ENCODE data around the gene AMHR2. TPM values are rescaled to one million over a fixed set of nuclear protein-coding genes. Genes with fewer than 3 reads are reported as not detected.
A peak's percentile ranks its signal among the peaks of the same experiment; 100 is the strongest.

Gene AMHR2
- total RNA-seq, 1 experiment from 2014 or later = not detected

- H2BK5ac ChIP-seq (ENCODE audit: insufficient read length, low read length) = peak overlapping the region; percentile 1
- no peaks in the 10 kb centered on the region for H3K9me3 ChIP-seq (ENCODE audit: control insufficient read depth, low read depth, low read length)
- Mint-ChIP-seq H3K27me3 (ENCODE audit: low read depth) (no peaks in the 10 kb centered on the region), H3K4me1 (peaks cover 19 to 37% of the 10 kb centered on the region in 2 experiments), H3K36me3 (ENCODE audit: insufficient read depth in 1 of 3, low read depth in 3 of 3) (peaks cover 45 to 58% (median 57%) of the 10 kb centered on the region in 3 experiments), H3K27ac (peak overlapping the region; percentile 100), H3K4me3 (peak overlapping the region; percentile 97), H3K9me3 (no peaks in the 10 kb centered on the region; a peak in 1 of 5 replicates)
- H4K20me1 ChIP-seq (ENCODE audit: control insufficient read depth, insufficient read depth, insufficient read length) = no peaks in the 10 kb centered on the region
- H3K79me1 ChIP-seq (ENCODE audit: insufficient read depth, low read depth, low read length, poor library complexity, severe bottlenecking) = peaks cover 3% of the 10 kb centered on the region
- DNase-seq = peak; percentile 89
- no peaks in the 10 kb centered on the region for H3K4me1 ChIP-seq (ENCODE audit: insufficient read depth, low read length)
- TF ChIP-seq CTCF (conservative IDR thresholded peaks at IDR 0.05) = peak; percentile 52; the same call in 2 of the 3 replicates
- no peak overlapping the region for H4K91ac ChIP-seq (ENCODE audit: insufficient read length, low read depth, low read length)
- H2BK20ac ChIP-seq (ENCODE audit: low read depth, low read length, poor library complexity, severe bottlenecking) = no peak overlapping the region
- peak overlapping the region; percentile 7 for H4K5ac ChIP-seq (ENCODE audit: insufficient read length, low read depth, low read length)
- H3K27ac ChIP-seq (ENCODE audit: insufficient read length, low read depth, low read length) = peak overlapping the region; percentile 24
- no peak overlapping the region for H2BK15ac ChIP-seq (ENCODE audit: low read depth, low read length)
- H3K4ac ChIP-seq (ENCODE audit: low read depth, low read length) = no peak overlapping the region; the same call in 1 of the 2 replicates
- peak overlapping the region; percentile 100 for H3K9ac ChIP-seq (ENCODE audit: extremely low read depth, insufficient read length, low read length)
- H3K56ac ChIP-seq (ENCODE audit: insufficient read length, low read depth, low read length) = no peak overlapping the region
- no peak overlapping the region for H4K8ac ChIP-seq (replicated peaks; ENCODE audit: insufficient read length, low read depth, low read length)
- H3K27me3 ChIP-seq (ENCODE audit: insufficient read depth, low read length) = no peaks in the 10 kb centered on the region
- H3T11ph ChIP-seq (ENCODE audit: low read length) = no peak overlapping the region
- no CpG with 5 or more reads among the region's 82 CpGs for WGBS (ENCODE audit: extremely low coverage, insufficient read length, low lambda C conversion rate)
- no peak overlapping the region for H2BK12ac ChIP-seq (ENCODE audit: insufficient read length, low read depth, low read length)
- no peak overlapping the region for H3K23ac ChIP-seq (ENCODE audit: insufficient read length, low read depth, low read length)
- H2AFZ ChIP-seq (ENCODE audit: low read length) = no peak overlapping the region
- peaks cover 23% of the 10 kb centered on the region for H3K79me2 ChIP-seq (ENCODE audit: insufficient read depth, low read length)
- H2BK120ac ChIP-seq (ENCODE audit: low read depth, low read length, poor library complexity, severe bottlenecking) = peak overlapping the region; percentile 84
- peak overlapping the region; percentile 98 for H3K18ac ChIP-seq (ENCODE audit: insufficient read length, low read depth, low read length)
- peak overlapping the region; percentile 95 for H3K14ac ChIP-seq (ENCODE audit: insufficient read depth, low read length)
- H3K23me2 ChIP-seq (ENCODE audit: insufficient read length, low read depth, low read length, poor library complexity, severe bottlenecking) = no peaks in the 10 kb centered on the region
- peak overlapping the region; percentile 49 for H3K4me2 ChIP-seq (ENCODE audit: insufficient read depth, insufficient read length, low read length)
- H2AK5ac ChIP-seq (ENCODE audit: insufficient read length, low read length) = no peak overlapping the region
These were observed 28.8 kb downstream of the AMHR2 start for GRCh38 chr12:53452159-53453077.
